K562 (cell line): ENCODE measurements around the gene ZDHHC8. TPM values are rescaled to one million over a fixed set of nuclear protein-coding genes. Genes with fewer than 3 reads are reported as not detected.

Source experiments
- C11orf30 ChIP-seq: fragments of 450-650 bp; IDR thresholded peaks from 2 replicates; pipeline ENCODE4 v1.6.1; 2016; ENCODE audit warnings: low read depth, mild to moderate bottlenecking
- CBX1 ChIP-seq: sonication (generic); IDR thresholded peaks from 2 replicates; pipeline ENCODE4 v1.6.1; 2016; ENCODE audit warnings: antibody characterized with exemption, low read depth, mild to moderate bottlenecking
- CBX2 ChIP-seq: fragments of 200-600 bp; sonication (generic); IDR thresholded peaks from one replicate; pipeline ENCODE4 v1.6.1; 2012; ENCODE audit warnings: mild to moderate bottlenecking, low read length, inconsistent platforms; ENCODE audit not compliant: insufficient read depth, poor library complexity, severe bottlenecking
- DMBX1 ChIP-seq: fragments of 250-450 bp; sonication (Bioruptor Pico); IDR thresholded peaks from 2 replicates; pipeline ENCODE4 v1.8.0; 2022; ENCODE audit warnings: inconsistent platforms, mild to moderate bottlenecking, moderate library complexity, borderline replicate concordance
- E2F3 ChIP-seq: fragments of 250-450 bp; sonication (Bioruptor Pico); IDR thresholded peaks from 2 replicates; pipeline ENCODE4 v1.4.0; 2020; ENCODE audit warnings: mild to moderate bottlenecking
- FOXJ3 ChIP-seq: sonication (generic); formaldehyde crosslinking; IDR thresholded peaks from 2 replicates; pipeline ENCODE4 v1.4.0; 2020; ENCODE audit warnings: mild to moderate bottlenecking, missing genetic modification reagents
- GTF2E2 ChIP-seq: fragments of 200-800 bp; sonication (Bioruptor generic); IDR thresholded peaks from 2 replicates; pipeline ENCODE4 v1.6.1; 2016; ENCODE audit warnings: missing genetic modification characterization, missing compliant biosample characterization
- HMG20A ChIP-seq: fragments of 450-650 bp; formaldehyde crosslinking; conservative IDR thresholded peaks from 2 replicates; pipeline ENCODE4 v1.4.0; 2020; ENCODE audit warnings: mild to moderate bottlenecking, mixed read lengths
- HMGXB4 ChIP-seq: sonication (generic); formaldehyde crosslinking; IDR thresholded peaks from 2 replicates; pipeline ENCODE4 v1.8.1; 2023; ENCODE audit warnings: mild to moderate bottlenecking, missing genetic modification reagents
- MCM7 ChIP-seq, 2 experiments: fragments of 450-650 bp; IDR thresholded peaks; 2 replicates each; pipeline ENCODE4 v1.6.1; 2016 to 2018
- MTA1 ChIP-seq: fragments of 450-650 bp; IDR thresholded peaks from 2 replicates; pipeline ENCODE4 v1.6.1; 2017; ENCODE audit warnings: borderline replicate concordance
- PRPF4 ChIP-seq: fragments of 200-400 bp; formaldehyde crosslinking; IDR thresholded peaks from one replicate; pipeline ENCODE4 v1.6.1; 2017; ENCODE audit warnings: low read length, low read depth, mild to moderate bottlenecking; ENCODE audit not compliant: insufficient read depth, poor library complexity, severe bottlenecking
- RERE ChIP-seq: sonication (generic); formaldehyde crosslinking; IDR thresholded peaks from 2 replicates; pipeline ENCODE4 v1.8.0; 2023; ENCODE audit warnings: missing genetic modification reagents, mild to moderate bottlenecking, borderline replicate concordance
- SAFB2 ChIP-seq: fragments of 200-400 bp; formaldehyde crosslinking; IDR thresholded peaks from 2 replicates; pipeline ENCODE4 v1.6.1; 2018; ENCODE audit warnings: borderline replicate concordance, low read length, low read depth, moderate library complexity; ENCODE audit not compliant: severe bottlenecking
- SREBF2 ChIP-seq: sonication (generic); formaldehyde crosslinking; IDR thresholded peaks from 2 replicates; pipeline ENCODE4 v1.4.0; 2020; ENCODE audit warnings: mild to moderate bottlenecking, missing genetic modification reagents
- TAF9B ChIP-seq: fragments of 450-650 bp; IDR thresholded peaks from 2 replicates; pipeline ENCODE4 v1.6.1; 2018; ENCODE audit warnings: mild to moderate bottlenecking; ENCODE audit not compliant: partially characterized antibody
- TEAD2 ChIP-seq: fragments of 450-650 bp; IDR thresholded peaks from 2 replicates; pipeline ENCODE4 v1.6.1; 2016; ENCODE audit warnings: missing genetic modification characterization, control low read depth, missing compliant biosample characterization
- ZNF23 ChIP-seq: fragments of 250-450 bp; sonication (Bioruptor Pico); IDR thresholded peaks from 2 replicates; pipeline ENCODE4 v1.4.0; 2020; ENCODE audit warnings: mild to moderate bottlenecking
- ZNF449 ChIP-seq: fragments of 250-450 bp; sonication (Bioruptor Pico); IDR thresholded peaks from 2 replicates; pipeline ENCODE4 v1.8.0; 2022; ENCODE audit warnings: moderate library complexity, mild to moderate bottlenecking, inconsistent platforms
- polyA plus RNA-seq, 8 experiments: library from polyadenylated mRNA; depleted of rRNA in 4 of 8; stranded (reverse) in 5 of 8; unstranded in 3 of 8; fragments of >200 nt; fragmentation: Nextera tagmentation in 2 of 8; fragmentation: Illumina TruSeq in 1 of 8; extraction: Ambion mirVana in 2 of 8; extraction: Trizol in 1 of 8; gene quantifications; 2 replicates each; pipeline versions ENCODE4 v1.2.1 to v1.2.3, GENCODE V29; 2011 to 2014; ENCODE audit warnings: inconsistent platforms in 1 of 8, missing spikeins in 1 of 8
- total RNA-seq, 7 experiments: library from RNA; depleted of rRNA in 6 of 7; stranded (reverse); fragments of >200 nt in 6 of 7; fragmentation: Illumina TruSeq in 2 of 7; extraction: Trizol in 2 of 7; gene quantifications; 2 replicates each; pipeline versions ENCODE4 v1.2.1 to v1.2.3, GENCODE V29; 2011 to 2021; ENCODE audit warnings: low replicate concordance in 1 of 7

ZDHHC8 gene
- total and polyA plus RNA-seq, 9 of the 15 experiments (the other 6 are each of a cell fraction or from before 2014, with no cell fraction given), result 0.04 to 109 (median 16.4) TPM

GRCh38 chr22:20118300-20119020 lies 13.1 kb upstream of the ZDHHC8 start (continued):
- no peak for TF ChIP-seq RERE (CRISPR knock-in tag)
- no peak for TF ChIP-seq SREBF2
- TF ChIP-seq CBX1, result no peak
- no peak for TF ChIP-seq TAF9B
- peak; percentile 32; the same call in 1 of the 2 replicates for TF ChIP-seq ZNF23 (CRISPR knock-in tag)
- TF ChIP-seq FOXJ3 (CRISPR knock-in tag), result no peak
- no peak for TF ChIP-seq HMG20A
- TF ChIP-seq GTF2E2 (tag), result no peak
- no peak for TF ChIP-seq MCM7 (IDR thresholded peaks at IDR 0.05)
- peak; percentile 77; the same call in 1 of the 2 replicates for TF ChIP-seq E2F3 (CRISPR knock-in tag)
- no peak for TF ChIP-seq CBX2
- TF ChIP-seq MTA1, result no peak
- peak; percentile 59; the same call in 1 of the 2 replicates for TF ChIP-seq HMGXB4 (CRISPR knock-in tag)
- no peak for TF ChIP-seq TEAD2
- no peak for TF ChIP-seq C11orf30
- peak; percentile 45; the same call in 1 of the 2 replicates for TF ChIP-seq ZNF449 (CRISPR knock-in tag)
- TF ChIP-seq SAFB2, result no peak
- TF ChIP-seq DMBX1 (CRISPR knock-in tag), result 0 out of 2 replicates have a peak, but pooled peaks have one; percentile 10
- TF ChIP-seq PRPF4, result no peak
